ENCODE data around the gene GLOD5.

- TF ChIP-seq, protein P1, sequence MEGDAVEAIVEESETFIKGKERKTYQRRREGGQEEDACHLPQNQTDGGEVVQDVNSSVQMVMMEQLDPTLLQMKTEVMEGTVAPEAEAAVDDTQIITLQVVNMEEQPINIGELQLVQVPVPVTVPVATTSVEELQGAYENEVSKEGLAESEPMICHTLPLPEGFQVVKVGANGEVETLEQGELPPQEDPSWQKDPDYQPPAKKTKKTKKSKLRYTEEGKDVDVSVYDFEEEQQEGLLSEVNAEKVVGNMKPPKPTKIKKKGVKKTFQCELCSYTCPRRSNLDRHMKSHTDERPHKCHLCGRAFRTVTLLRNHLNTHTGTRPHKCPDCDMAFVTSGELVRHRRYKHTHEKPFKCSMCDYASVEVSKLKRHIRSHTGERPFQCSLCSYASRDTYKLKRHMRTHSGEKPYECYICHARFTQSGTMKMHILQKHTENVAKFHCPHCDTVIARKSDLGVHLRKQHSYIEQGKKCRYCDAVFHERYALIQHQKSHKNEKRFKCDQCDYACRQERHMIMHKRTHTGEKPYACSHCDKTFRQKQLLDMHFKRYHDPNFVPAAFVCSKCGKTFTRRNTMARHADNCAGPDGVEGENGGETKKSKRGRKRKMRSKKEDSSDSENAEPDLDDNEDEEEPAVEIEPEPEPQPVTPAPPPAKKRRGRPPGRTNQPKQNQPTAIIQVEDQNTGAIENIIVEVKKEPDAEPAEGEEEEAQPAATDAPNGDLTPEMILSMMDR (IDR thresholded peaks at IDR 0.05): no peak
- TF ChIP-seq TCF7L2 (IDR thresholded peaks at IDR 0.05; ENCODE audit: low read depth, low read length): no peak
These were observed 40.8 kb upstream of the GLOD5 start for GRCh38 chrX:48720577-48721250.

Data from Panc1 (cell line).